RCC 7860 (cell line): ENCODE results near the gene DHRS3.

ENCODE experiments used
- DNase-seq: peaks from one replicate; pipeline ENCODE4 v3.0.0-alpha.2; 2015; ENCODE audit warnings: low spot score
- FAIRE-seq: peaks from 2 replicates; lab custom pipeline; 2012; peaks lifted over from hg19 to GRCh38; lab: Jason Lieb, UNC

The DHRS3 gene

GRCh38 chr1:12640237-12640957 is 22.4 kb upstream of the DHRS3 start:
- FAIRE-seq (no peak), DNase-seq (no peak)

- no peak for DNase-seq
- FAIRE-seq = no peak
Measured at GRCh38 chr1:12637693-12638092, 19.7 kb upstream of the DHRS3 start.

- FAIRE-seq = no peak
- DNase-seq = peak; percentile 69
Measured at GRCh38 chr1:12636098-12636950, 18.3 kb upstream of the DHRS3 start.

- DNase-seq = no peak
- FAIRE-seq = no peak
Measured at GRCh38 chr1:12634696-12635202, 16.7 kb upstream of the DHRS3 start.

- no peak for FAIRE-seq
- no peak for DNase-seq
Measured at GRCh38 chr1:12634156-12634555, 16.1 kb upstream of the DHRS3 start.

- no peak for DNase-seq
- FAIRE-seq = no peak
Measured at GRCh38 chr1:12631571-12631970, 13.6 kb upstream of the DHRS3 start.

- FAIRE-seq = no peak
- DNase-seq = no peak
Measured at GRCh38 chr1:12630946-12631530, 13.0 kb upstream of the DHRS3 start.

- DNase-seq (no peak), FAIRE-seq (no peak)
Measured at GRCh38 chr1:12629985-12630760, 12.2 kb upstream of the DHRS3 start.

- DNase-seq (no peak), FAIRE-seq (no peak)
Measured at GRCh38 chr1:12629511-12629956, 11.5 kb upstream of the DHRS3 start.

- FAIRE-seq = no peak
- DNase-seq = no peak
Measured at GRCh38 chr1:12627296-12627695, 9.3 kb upstream of the DHRS3 start.

GRCh38 chr1:12626888-12627287 is 8.9 kb upstream of the DHRS3 start:
- DNase-seq (no peak), FAIRE-seq (no peak)

- FAIRE-seq = no peak
- DNase-seq = no peak
Measured at GRCh38 chr1:12625276-12625675, 7.3 kb upstream of the DHRS3 start.

- FAIRE-seq (no peak), DNase-seq (no peak)
Measured at GRCh38 chr1:12622506-12622905, 4.5 kb upstream of the DHRS3 start.

- FAIRE-seq (no peak), DNase-seq (no peak)
Measured at GRCh38 chr1:12621346-12622335, 3.6 kb upstream of the DHRS3 start.

- FAIRE-seq (no peak), DNase-seq (no peak)
Measured at GRCh38 chr1:12620931-12621330, 2.9 kb upstream of the DHRS3 start.

GRCh38 chr1:12620488-12620865 is 2.5 kb upstream of the DHRS3 start:
- FAIRE-seq (no peak), DNase-seq (peak; percentile 48)

GRCh38 chr1:12619792-12620487 is 1.9 kb upstream of the DHRS3 start:
- FAIRE-seq (peak; percentile 32), DNase-seq (peak; percentile 72)

GRCh38 chr1:12618965-12619791 is 1.2 kb upstream of the DHRS3 start:
- no peak for FAIRE-seq
- peak; percentile 78 for DNase-seq
